Mesenchymal stem cell (in vitro differentiated cells and primary cell): ENCODE measurements around the gene DERL2.
A peak's percentile ranks its signal among the peaks of the same experiment; 100 is the strongest.

Experiments
- DNase-seq: peaks from one replicate; pipeline ENCODE4 v3.0.0-alpha.2; 2013
- H2AFZ ChIP-seq: one replicate; pipeline ENCODE4 v1.6.1; 2013; ENCODE audit warnings: low read depth, mild to moderate bottlenecking, control low read depth, inconsistent platforms, low read length, moderate library complexity
- H2AK5ac ChIP-seq: 2 replicates; pipeline ENCODE4 v1.6.1; 2013; ENCODE audit warnings: low read length, moderate library complexity, mild to moderate bottlenecking, inconsistent platforms; ENCODE audit not compliant: severe bottlenecking
- H2BK120ac ChIP-seq: one replicate; pipeline ENCODE4 v1.6.1; 2013; ENCODE audit warnings: low read depth, mild to moderate bottlenecking, inconsistent platforms, low read length, moderate library complexity
- H2BK12ac ChIP-seq, 2 experiments: one replicate each; pipeline ENCODE4 v1.6.1; 2013; ENCODE audit warnings: inconsistent platforms in 2 of 2, low read length in 2 of 2, mild to moderate bottlenecking in 2 of 2, moderate library complexity in 2 of 2, control low read depth in 1 of 2
- H2BK15ac ChIP-seq: one replicate; pipeline ENCODE4 v1.6.1; 2013; ENCODE audit warnings: mild to moderate bottlenecking, low read depth, inconsistent platforms; ENCODE audit not compliant: poor library complexity, severe bottlenecking
- H2BK5ac ChIP-seq: 2 replicates; pipeline ENCODE4 v1.6.1; 2013; ENCODE audit warnings: low read depth, mild to moderate bottlenecking, low read length, control low read depth, inconsistent platforms; ENCODE audit not compliant: poor library complexity, severe bottlenecking
- H3K14ac ChIP-seq, 2 experiments: one replicate each; pipeline ENCODE4 v1.6.1; 2013; ENCODE audit warnings: inconsistent platforms in 2 of 2, low read length in 2 of 2, control low read depth in 1 of 2, mild to moderate bottlenecking in 1 of 2, moderate library complexity in 1 of 2
- H3K18ac ChIP-seq, 2 experiments: one replicate each; pipeline ENCODE4 v1.6.1; 2013; ENCODE audit warnings: inconsistent platforms in 2 of 2, low read length in 2 of 2, control low read depth in 1 of 2, low read depth in 1 of 2, mild to moderate bottlenecking in 1 of 2
- H3K23ac ChIP-seq, 2 experiments: one replicate each; pipeline ENCODE4 v1.6.1; 2013; ENCODE audit warnings: inconsistent platforms in 2 of 2, low read length in 2 of 2, mild to moderate bottlenecking in 2 of 2, moderate library complexity in 2 of 2, control low read depth in 1 of 2
- H3K27ac ChIP-seq: 2 replicates; pipeline ENCODE4 v1.5.1; 2013; ENCODE audit warnings: mild to moderate bottlenecking, moderate library complexity, low read length, control low read depth, inconsistent platforms; ENCODE audit not compliant: poor library complexity, severe bottlenecking
- H3K27me3 ChIP-seq, 2 experiments: 2 replicates each; pipeline versions ENCODE4 v1.6.1 to v1.7.0; 2013; ENCODE audit warnings: low read length in 2 of 2, mild to moderate bottlenecking in 2 of 2, moderate library complexity in 2 of 2, control low read depth in 1 of 2, inconsistent platforms in 1 of 2; ENCODE audit not compliant: control insufficient read depth in 1 of 2, insufficient read depth in 1 of 2
- H3K36me3 ChIP-seq, 2 experiments: 2 replicates each; pipeline versions ENCODE4 v1.6.1 to v1.7.0; 2013; ENCODE audit warnings: low read length in 2 of 2, control low read depth in 1 of 2, inconsistent platforms in 1 of 2, low read depth in 1 of 2, mild to moderate bottlenecking in 1 of 2; ENCODE audit not compliant: insufficient read depth in 2 of 2, control insufficient read depth in 1 of 2
- H3K4ac ChIP-seq, 2 experiments: one replicate each; pipeline ENCODE4 v1.6.1; 2013; ENCODE audit warnings: inconsistent platforms in 2 of 2, low read length in 2 of 2, mild to moderate bottlenecking in 2 of 2, moderate library complexity in 2 of 2, control low read depth in 1 of 2, low read depth in 1 of 2
- H3K4me1 ChIP-seq: 2 replicates; pipeline ENCODE4 v1.6.1; 2013; ENCODE audit warnings: low read depth, low read length, control low read depth; ENCODE audit not compliant: control insufficient read depth, insufficient read depth
- H3K4me2 ChIP-seq: 2 replicates; pipeline ENCODE4 v1.6.1; 2013; ENCODE audit warnings: low read length, mild to moderate bottlenecking, inconsistent platforms; ENCODE audit not compliant: poor library complexity, severe bottlenecking
- H3K4me3 ChIP-seq, 2 experiments: 2 replicates each; pipeline versions ENCODE4 v1.5.1 to v1.7.0; 2013; ENCODE audit warnings: low read length in 2 of 2, mild to moderate bottlenecking in 2 of 2, control low read depth in 1 of 2, low read depth in 1 of 2; ENCODE audit not compliant: insufficient read depth in 1 of 2
- H3K79me1 ChIP-seq: replicated peaks from 2 replicates; pipeline ENCODE4 v1.6.1; 2013; ENCODE audit warnings: mild to moderate bottlenecking, control low read depth, low read length, inconsistent platforms; ENCODE audit not compliant: poor library complexity, severe bottlenecking
- H3K9ac ChIP-seq: 2 replicates; pipeline ENCODE4 v1.7.0; 2013; ENCODE audit warnings: mild to moderate bottlenecking, low read length, moderate library complexity
- H3K9me3 ChIP-seq: 2 replicates; pipeline ENCODE4 v1.7.0; 2013; ENCODE audit warnings: mild to moderate bottlenecking, low read length; ENCODE audit not compliant: control insufficient read depth
- H4K8ac ChIP-seq: one replicate; pipeline ENCODE4 v1.6.1; 2013; ENCODE audit warnings: inconsistent platforms, mild to moderate bottlenecking, low read length, moderate library complexity
- H4K91ac ChIP-seq: one replicate; pipeline ENCODE4 v1.6.1; 2013; ENCODE audit warnings: mild to moderate bottlenecking, low read length, inconsistent platforms
- WGBS: methylation state at CpG from one replicate; pipeline ENCODE4 v1.1.7; 2013; ENCODE audit warnings: mixed read lengths; 5-methylcytosine and 5-hydroxymethylcytosine counted together

Gene DERL2

DNA sequence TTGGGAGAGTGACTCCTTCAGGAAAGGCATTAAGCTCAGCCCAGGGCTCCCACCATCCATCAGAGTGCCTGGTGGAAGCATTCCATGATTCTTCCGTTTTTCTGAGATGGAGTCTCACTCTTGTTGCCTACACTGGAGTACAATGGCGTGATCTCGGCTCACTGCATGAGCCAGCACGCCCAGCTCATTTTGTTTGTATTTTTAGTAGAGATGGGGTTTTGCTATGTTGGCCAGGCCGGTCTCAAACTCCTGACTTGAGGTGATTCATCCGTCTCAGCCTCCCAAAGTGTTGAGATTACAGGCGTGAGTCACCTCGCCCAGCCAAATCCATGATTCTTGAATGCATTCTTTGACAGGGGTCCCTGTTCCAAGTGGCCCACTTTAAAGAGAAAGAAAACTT is 23.5 kb upstream of the DERL2 start:
- Histone ChIP-seq H3K18ac (no peak overlapping the region), H2BK12ac (no peak overlapping the region), H3K9ac (peak overlapping the region; percentile 1), H2BK5ac (no peak overlapping the region), H2AK5ac (no peak overlapping the region), H3K9me3 (no peaks in the 10 kb centered on the region), H4K8ac (no peak overlapping the region), H3K4ac (no peak overlapping the region), H2BK15ac (no peak overlapping the region), H3K36me3 (peaks cover 0 to 30% of the 10 kb centered on the region in 2 experiments), H3K79me1 (no peaks in the 10 kb centered on the region), H3K4me1 (peaks cover 4% of the 10 kb centered on the region), H2BK120ac (no peak overlapping the region), H2AFZ (no peak overlapping the region), H3K27me3 (no peaks in the 10 kb centered on the region), H3K27ac (no peak overlapping the region), H3K14ac (no peak overlapping the region), H3K4me2 (no peak overlapping the region), H3K4me3 (no peak overlapping the region), H3K23ac (no peak overlapping the region), H4K91ac (no peak overlapping the region)
- peak; percentile 61 for DNase-seq
- WGBS: 21% methylated on average over 8 of the region's 8 CpGs

DNA sequence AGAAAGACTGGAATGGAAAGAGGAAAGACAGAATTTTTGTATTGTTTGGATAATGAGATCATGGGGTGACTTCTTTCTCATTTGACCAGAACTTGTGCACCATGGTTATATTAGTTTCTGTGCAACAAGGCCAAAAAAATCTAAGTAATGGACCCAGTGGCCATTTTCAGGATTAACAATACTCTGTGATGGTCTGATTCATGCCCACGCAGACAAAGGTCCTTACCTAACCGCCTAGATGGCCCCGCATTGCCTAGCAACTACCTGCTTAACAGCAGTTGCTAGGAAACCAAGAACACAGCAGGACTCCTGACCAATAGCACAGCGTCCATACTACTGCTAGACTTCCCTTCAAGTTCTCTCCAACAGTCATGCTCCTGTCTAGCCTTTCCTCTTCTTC is 22.8 kb upstream of the DERL2 start:
- H3K4me1 ChIP-seq: peaks cover 4% of the 10 kb centered on the region
- no peak overlapping the region for H3K14ac ChIP-seq
- H4K8ac ChIP-seq: no peak overlapping the region
- no peak overlapping the region for H3K4ac ChIP-seq
- H2BK15ac ChIP-seq: no peak overlapping the region
- no peaks in the 10 kb centered on the region for H3K9me3 ChIP-seq
- no peak overlapping the region for H2BK120ac ChIP-seq
- no peaks in the 10 kb centered on the region for H3K27me3 ChIP-seq
- no peak overlapping the region for H2AK5ac ChIP-seq
- H3K36me3 ChIP-seq: peaks cover 0 to 26% of the 10 kb centered on the region in 2 experiments
- 43% methylated on average over 4 of the region's 4 CpGs for whole genome bisulfite sequencing
- H2BK5ac ChIP-seq: no peak overlapping the region
- H3K18ac ChIP-seq: no peak overlapping the region
- H3K4me2 ChIP-seq: no peak overlapping the region
- H2AFZ ChIP-seq: no peak overlapping the region
- H3K4me3 ChIP-seq: no peak overlapping the region
- no peak overlapping the region for H3K27ac ChIP-seq
- no peak overlapping the region for H4K91ac ChIP-seq
- H3K9ac ChIP-seq: peak overlapping the region; percentile 1
- DNase-seq: peak; percentile 51
- H3K79me1 ChIP-seq: no peaks in the 10 kb centered on the region
- no peak overlapping the region for H2BK12ac ChIP-seq
- H3K23ac ChIP-seq: no peak overlapping the region

DNA sequence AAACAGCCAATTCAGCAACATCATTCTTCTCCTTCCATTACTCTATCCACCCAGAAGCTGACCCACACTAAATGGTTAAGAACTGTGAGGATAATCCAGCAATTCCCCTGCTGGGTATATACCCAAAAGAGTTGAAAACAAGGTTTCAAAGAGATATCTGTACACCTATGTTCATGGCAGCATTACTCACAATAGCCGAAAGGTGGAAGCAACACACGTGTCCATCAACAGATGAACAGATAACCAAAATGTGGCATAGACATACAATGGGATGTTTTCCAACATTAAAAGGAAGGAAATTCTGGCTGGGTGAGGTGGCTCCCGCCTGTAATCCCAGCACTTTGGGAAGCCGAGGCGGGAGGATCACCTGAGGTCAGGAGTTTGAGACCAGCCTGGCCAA is 20.3 kb upstream of the DERL2 start:
- Histone ChIP-seq H4K91ac (no peak overlapping the region), H2AFZ (no peak overlapping the region), H3K27me3 (no peaks in the 10 kb centered on the region), H2BK15ac (no peak overlapping the region), H4K8ac (no peak overlapping the region), H3K27ac (no peak overlapping the region), H3K18ac (no peak overlapping the region), H3K36me3 (peaks cover 0 to 24% of the 10 kb centered on the region in 2 experiments), H2BK120ac (no peak overlapping the region), H2BK5ac (no peak overlapping the region), H3K9me3 (no peaks in the 10 kb centered on the region), H3K9ac (no peak overlapping the region), H2BK12ac (no peak overlapping the region), H3K4me2 (no peak overlapping the region), H3K14ac (no peak overlapping the region), H2AK5ac (no peak overlapping the region), H3K4me3 (no peak overlapping the region), H3K79me1 (no peaks in the 10 kb centered on the region), H3K23ac (no peak overlapping the region), H3K4me1 (peaks cover 4% of the 10 kb centered on the region), H3K4ac (no peak overlapping the region)
- DNase-seq: no peak
- 82% methylated on average over 3 of the region's 5 CpGs for WGBS

DNA sequence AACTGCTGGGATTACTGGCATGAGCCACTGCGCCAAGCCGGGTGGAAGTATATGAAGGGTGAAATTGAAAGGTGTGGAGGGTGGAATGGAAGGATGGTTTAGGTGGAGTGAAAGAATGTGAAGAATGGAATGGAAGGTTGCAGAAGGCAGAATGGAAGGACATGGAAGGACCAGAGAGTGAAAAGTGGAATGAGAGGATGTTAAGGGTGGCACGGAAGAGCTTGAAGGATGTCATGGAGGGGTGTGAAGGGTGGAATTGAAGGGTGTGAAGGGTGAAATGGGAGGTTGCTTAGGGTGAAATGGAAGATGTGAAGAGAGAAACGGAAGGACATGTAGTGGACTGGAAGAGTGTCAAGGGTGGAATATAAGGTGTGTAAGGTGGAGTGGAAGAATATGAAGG is 16.6 kb upstream of the DERL2 start:
- Histone ChIP-seq H3K14ac (no peak overlapping the region), H4K91ac (no peak overlapping the region), H2BK5ac (no peak overlapping the region), H2BK12ac (no peak overlapping the region), H2AFZ (no peak overlapping the region), H4K8ac (no peak overlapping the region), H3K4me1 (peaks cover 10% of the 10 kb centered on the region), H3K23ac (no peak overlapping the region), H3K4ac (no peak overlapping the region), H3K9me3 (no peaks in the 10 kb centered on the region), H3K4me3 (no peak overlapping the region), H3K18ac (no peak overlapping the region), H3K4me2 (no peak overlapping the region), H2BK120ac (no peak overlapping the region), H3K27me3 (peaks cover 0 to 4% of the 10 kb centered on the region in 2 experiments), H2AK5ac (no peak overlapping the region), H3K36me3 (peaks cover 0 to 24% of the 10 kb centered on the region in 2 experiments), H3K27ac (no peak overlapping the region), H3K79me1 (peaks cover 1% of the 10 kb centered on the region), H3K9ac (no peak overlapping the region), H2BK15ac (no peak overlapping the region)
- no peak for DNase-seq
- 95% methylated on average over 4 of the region's 4 CpGs for WGBS
